IMR-90 (cell line): ENCODE results near the gene MYH10. TPM values are rescaled to one million over a fixed set of nuclear protein-coding genes. Genes with fewer than 3 reads are reported as not detected.

Experiments
- ATAC-seq: fragments of 200-7000 bp; cut with Tn5 transposase; 2 replicates; pipeline ENCODE4 v1.9.1; 2020; ENCODE audit warnings: low read depth, mild to moderate bottlenecking, moderate library complexity
- BruUV-seq: library from RNA; stranded (reverse); fragments of 400-500 nt; replicated peaks from 2 replicates; lab custom pipeline; 2021; lab: Mats Ljungman, UMichigan
- CTCF ChIA-PET: fragments of 300-600 bp; formaldehyde crosslinking; extraction: SDS; loops from one replicate; lab custom pipeline; 2021; ENCODE audit warnings: antibody characterized with exemption; lab: Yijun Ruan, JAX
- POLR2A ChIA-PET: fragments of 300-600 bp; sonication (Branson Sonifier 250); formaldehyde crosslinking; loops from one replicate; lab custom pipeline; 2022; ENCODE audit warnings: antibody characterized with exemption; ENCODE audit not compliant: unreplicated experiment; lab: Charles Lee
- DNase-seq: peaks from one replicate; pipeline ENCODE4 v3.0.0; 2013
- H2AFZ ChIP-seq: replicated peaks from 2 replicates; pipeline ENCODE3; 2013; ENCODE audit warnings: low read length, mild to moderate bottlenecking; ENCODE audit not compliant: poor library complexity
- H2AK5ac ChIP-seq: 2 replicates; pipeline ENCODE4 v1.6.1; 2013; ENCODE audit warnings: low read depth, low read length, inconsistent platforms
- H2AK9ac ChIP-seq: replicated peaks from 2 replicates; pipeline ENCODE3; 2013; ENCODE audit warnings: mild to moderate bottlenecking, low read depth, low read length, moderate library complexity; ENCODE audit not compliant: poor library complexity
- H2BK120ac ChIP-seq: 2 replicates; pipeline ENCODE4 v1.6.1; 2013; ENCODE audit warnings: low read depth, low read length, inconsistent platforms
- H2BK15ac ChIP-seq: 3 replicates; pipeline ENCODE4 v1.6.1; 2013; ENCODE audit warnings: low read depth, low read length, inconsistent platforms
- H2BK20ac ChIP-seq: 2 replicates; pipeline ENCODE4 v1.6.1; 2013; ENCODE audit warnings: low read depth, mild to moderate bottlenecking, inconsistent platforms, low read length, moderate library complexity
- H2BK5ac ChIP-seq: 2 replicates; pipeline ENCODE4 v1.6.1; 2013; ENCODE audit warnings: mild to moderate bottlenecking, low read depth, low read length, inconsistent platforms; ENCODE audit not compliant: poor library complexity, severe bottlenecking
- H3K14ac ChIP-seq: replicated peaks from 2 replicates; pipeline ENCODE4 v1.6.1; 2013; ENCODE audit warnings: low read depth, low read length, inconsistent platforms
- H3K18ac ChIP-seq: 2 replicates; pipeline ENCODE4 v1.6.1; 2013; ENCODE audit warnings: low read depth, low read length, control low read depth
- H3K23ac ChIP-seq: 2 replicates; pipeline ENCODE4 v1.6.1; 2013; ENCODE audit warnings: low read depth, low read length, inconsistent platforms
- H3K27ac ChIP-seq: 2 replicates; pipeline ENCODE4 v1.5.1; 2013; ENCODE audit warnings: mild to moderate bottlenecking, control low read depth, low read length; ENCODE audit not compliant: insufficient read depth
- H3K27me3 ChIP-seq: 2 replicates; pipeline ENCODE4 v1.6.1; 2013; ENCODE audit warnings: low read length; ENCODE audit not compliant: control insufficient read depth, insufficient read depth
- H3K36me3 ChIP-seq: 2 replicates; pipeline ENCODE4 v1.6.1; 2013; ENCODE audit warnings: low read length, mixed read lengths; ENCODE audit not compliant: control insufficient read depth, insufficient read depth
- H3K4ac ChIP-seq: 2 replicates; pipeline ENCODE4 v1.6.1; 2013; ENCODE audit warnings: low read depth, low read length, inconsistent platforms
- H3K4me1 ChIP-seq: 2 replicates; pipeline ENCODE4 v1.6.1; 2013; ENCODE audit warnings: low read length, mixed read lengths; ENCODE audit not compliant: control insufficient read depth, insufficient read depth
- H3K4me2 ChIP-seq: 2 replicates; pipeline ENCODE4 v1.6.1; 2013; ENCODE audit warnings: low read depth, mild to moderate bottlenecking, control low read depth, low read length, moderate library complexity
- H3K4me3 ChIP-seq: 2 replicates; pipeline ENCODE4 v1.5.1; 2013; ENCODE audit warnings: low read depth, mild to moderate bottlenecking, control low read depth, low read length, moderate library complexity; ENCODE audit not compliant: insufficient read depth
- H3K56ac ChIP-seq: 2 replicates; pipeline ENCODE4 v1.6.1; 2013; ENCODE audit warnings: low read length, inconsistent platforms; ENCODE audit not compliant: insufficient read depth; ENCODE audit errors: extremely low read depth
- H3K79me1 ChIP-seq, 2 experiments: 2 replicates each; pipeline ENCODE4 v1.6.1; 2013; ENCODE audit warnings: low read length in 2 of 2, inconsistent platforms in 1 of 2, low read depth in 1 of 2
- H3K9ac ChIP-seq: 2 replicates; pipeline ENCODE4 v1.6.1; 2013; ENCODE audit warnings: low read depth, low read length, control low read depth
- H3K9me1 ChIP-seq: 2 replicates; pipeline ENCODE4 v1.6.1; 2013; ENCODE audit warnings: low read length, inconsistent platforms; ENCODE audit not compliant: insufficient read depth
- H3K9me3 ChIP-seq: 2 replicates; pipeline ENCODE4 v1.6.1; 2013; ENCODE audit warnings: low read length; ENCODE audit not compliant: control insufficient read depth, insufficient read depth
- H4K20me1 ChIP-seq: 2 replicates; pipeline ENCODE4 v1.6.1; 2013; ENCODE audit warnings: low read length, inconsistent platforms; ENCODE audit not compliant: insufficient read depth
- H4K5ac ChIP-seq: 2 replicates; pipeline ENCODE4 v1.6.1; 2013; ENCODE audit warnings: mild to moderate bottlenecking, low read depth, low read length, control low read depth
- H4K8ac ChIP-seq, 2 experiments: 2 replicates each; pipeline ENCODE4 v1.6.1; 2013; ENCODE audit warnings: low read depth in 2 of 2, low read length in 2 of 2, control low read depth in 1 of 2, inconsistent platforms in 1 of 2
- H4K91ac ChIP-seq: 2 replicates; pipeline ENCODE4 v1.6.1; 2013; ENCODE audit warnings: low read depth, low read length, inconsistent platforms; ENCODE audit not compliant: insufficient read depth
- BHLHE40 ChIP-seq: fragments of 150-350 bp; IDR thresholded peaks from 2 replicates; pipeline ENCODE4 v1.6.1; 2016; ENCODE audit warnings: mild to moderate bottlenecking, low read depth, low read length
- CHD1 ChIP-seq: IDR thresholded peaks from 2 replicates; pipeline ENCODE4 v1.6.1; 2012; ENCODE audit warnings: low read depth, low read length, improper control_type of control experiment
- FOS ChIP-seq: fragments of 150-350 bp; IDR thresholded peaks from 2 replicates; pipeline ENCODE4 v1.6.1; 2016; ENCODE audit warnings: low read depth, low read length
- MAFK ChIP-seq: IDR thresholded peaks from 2 replicates; pipeline ENCODE4 v1.6.1; 2012; ENCODE audit warnings: low read depth, low read length, improper control_type of control experiment
- MAZ ChIP-seq: IDR thresholded peaks from 2 replicates; pipeline ENCODE4 v1.6.1; 2012; ENCODE audit warnings: low read depth, mild to moderate bottlenecking, low read length, improper control_type of control experiment, moderate library complexity, borderline replicate concordance
- MXI1 ChIP-seq: IDR thresholded peaks from 2 replicates; pipeline ENCODE4 v1.6.1; 2012; ENCODE audit warnings: low read depth, mild to moderate bottlenecking, low read length, moderate library complexity, borderline replicate concordance
- NFE2L2 ChIP-seq: fragments of 150-350 bp; IDR thresholded peaks from 2 replicates; pipeline ENCODE4 v1.6.1; 2016; ENCODE audit warnings: low read depth, mild to moderate bottlenecking, low read length
- POLR2A ChIP-seq: IDR thresholded peaks from 2 replicates; pipeline ENCODE4 v1.6.1; 2012; ENCODE audit warnings: mild to moderate bottlenecking, low read depth, low read length
- RCOR1 ChIP-seq: IDR thresholded peaks from 2 replicates; pipeline ENCODE4 v1.6.1; 2012; ENCODE audit warnings: mild to moderate bottlenecking, low read length, improper control_type of control experiment; ENCODE audit not compliant: insufficient replicate concordance
- RFX5 ChIP-seq: IDR thresholded peaks from 2 replicates; pipeline ENCODE4 v1.8.0; 2012; ENCODE audit warnings: low read depth, mild to moderate bottlenecking, low read length, moderate library complexity
- SMC3 ChIP-seq: fragments of 150-350 bp; IDR thresholded peaks from 2 replicates; pipeline ENCODE4 v1.6.1; 2016; ENCODE audit warnings: low read depth, mild to moderate bottlenecking, antibody characterized with exemption, low read length, moderate library complexity
- USF2 ChIP-seq: fragments of 150-350 bp; IDR thresholded peaks from 2 replicates; pipeline ENCODE4 v1.6.1; 2017; ENCODE audit warnings: mild to moderate bottlenecking, antibody characterized with exemption, low read length, low read depth
- WGBS, 2 experiments: methylation state at CpG; one replicate each; pipeline versions ENCODE4 v1.1.5 to v1.1.7; 2013; ENCODE audit warnings: missing lambda C conversion rate in 2 of 2; ENCODE audit not compliant: insufficient read length in 1 of 2; ENCODE audit errors: extremely low coverage in 2 of 2; 5-methylcytosine and 5-hydroxymethylcytosine counted together
- dilution Hi-C: fragments of 300-500 bp; cut with HindIII; formaldehyde crosslinking; loops from one replicate; pipeline ENCODE4 v1.14.3; 2018; ENCODE audit warnings: low sequenced_read_pairs; ENCODE audit not compliant: unreplicated experiment
- in situ Hi-C: fragments of 300-500 bp; cut with MboI; formaldehyde crosslinking; loops from 3 replicates; pipeline ENCODE4 v1.14.3; 2019; ENCODE audit warnings: low sequenced_read_pairs, inconsistent platforms, mixed read lengths
- intact Hi-C: fragments of 100-400 bp; cut with micrococcal nuclease; formaldehyde crosslinking; loops from 2 replicates; pipeline ENCODE4 v1.10.0; 2022
- polyA plus RNA-seq, 3 experiments: library from polyadenylated mRNA; depleted of rRNA; stranded (reverse); fragments of >200 nt; gene quantifications; 2 replicates each; pipeline ENCODE4 v1.2.3, GENCODE V29; 2012; ENCODE audit warnings: low replicate concordance in 1 of 3
- total RNA-seq: library from RNA; depleted of rRNA; stranded (reverse); fragments of >200 nt; gene quantifications from 2 replicates; pipeline ENCODE4 v1.2.3, GENCODE V29; 2012

The MYH10 gene
- total and polyA plus RNA-seq, 2 of the 4 experiments (the other 2 are of a cell fraction), result 71.2 to 95.2 TPM

GRCh38 chr17:8482546-8482945, 148.0 kb downstream of the MYH10 start:
- in situ Hi-C loops (no loop called here), dilution Hi-C loops (no loop called here), intact Hi-C loops (no loop called here)
- 100% methylated on average over 1 of the region's 5 CpGs; no CpG with 5 or more reads in 1 of the 2 experiments for WGBS, 2 experiments
- H3K4me2 ChIP-seq, result no peak overlapping the region
- H3K4me1 ChIP-seq, result peaks cover 9% of the 10 kb centered on the region
- no peak overlapping the region for H2BK15ac ChIP-seq
- peaks cover 63% of the 10 kb centered on the region for H3K36me3 ChIP-seq
- H3K4me3 ChIP-seq, result no peak overlapping the region
- H4K91ac ChIP-seq, result no peak overlapping the region
- H4K5ac ChIP-seq, result no peak overlapping the region
- no peaks in the 10 kb centered on the region for H3K9me3 ChIP-seq
- no peaks in the 10 kb centered on the region for H3K27me3 ChIP-seq
- ChIA-PET CTCF (interaction anchor here (0.7 to 1.0 kb wide), 2 partner anchors 72 to 76 kb away, joined by 3 read pairs; no protein-coding TSS in a partner anchor), POLR2A (no interaction called here)
- TF ChIP-seq RFX5, result no peak
- TF ChIP-seq POLR2A, result no peak
- no peak for TF ChIP-seq MXI1
- no peak for TF ChIP-seq MAFK
- no peak for TF ChIP-seq NFE2L2
- no peak for TF ChIP-seq USF2
- no peak for TF ChIP-seq BHLHE40
- TF ChIP-seq SMC3, result no peak
- TF ChIP-seq RCOR1, result no peak
- no peak for TF ChIP-seq MAZ
- TF ChIP-seq CHD1, result no peak
- TF ChIP-seq FOS, result no peak
- BruUV-seq, result no TSS peak
- no peak overlapping the region for H3K9ac ChIP-seq
- no peak overlapping the region for H3K4ac ChIP-seq
- peak overlapping the region; percentile 3 for H2AK9ac ChIP-seq
- H2BK20ac ChIP-seq, result no peak overlapping the region
- peaks cover 12% of the 10 kb centered on the region; the same call in 1 of the 2 replicates for H4K20me1 ChIP-seq
- no peak overlapping the region for H2BK5ac ChIP-seq
- H3K14ac ChIP-seq, result no peak overlapping the region
- peak; percentile 61 for ATAC-seq
- no peak overlapping the region for H3K23ac ChIP-seq
- H2AFZ ChIP-seq, result no peak overlapping the region
- H3K56ac ChIP-seq, result no peak overlapping the region
- peak; percentile 18 for DNase-seq
- H3K18ac ChIP-seq, result no peak overlapping the region
- H3K79me1 ChIP-seq, result peaks cover 9 to 34% of the 10 kb centered on the region in 2 experiments; a peak in 3 of 4 replicates
- no peak overlapping the region for H2BK120ac ChIP-seq
- no peak overlapping the region for H3K27ac ChIP-seq
- H4K8ac ChIP-seq, result no peak overlapping the region
- no peak overlapping the region for H2AK5ac ChIP-seq
- 0 out of 2 replicates have a peak, but pooled peaks cover 7% of the 10 kb centered on the region for H3K9me1 ChIP-seq
